K562 (cell line): ENCODE data around the gene BLOC1S3. TPM values are rescaled to one million over a fixed set of nuclear protein-coding genes. Genes with fewer than 3 reads are reported as not detected.
A peak's percentile ranks its signal among the peaks of the same experiment; 100 is the strongest.

Experiments
- BCL6 ChIP-seq: fragments of 250-450 bp; sonication (Bioruptor Pico); IDR thresholded peaks from 2 replicates; pipeline ENCODE4 v1.4.0; 2020
- CHD2 ChIP-seq: IDR thresholded peaks from 2 replicates; pipeline ENCODE4 v1.6.1; 2011; ENCODE audit warnings: low read depth, low read length
- DDX20 ChIP-seq: fragments of 450-650 bp; IDR thresholded peaks from 2 replicates; pipeline ENCODE4 v1.6.1; 2016; ENCODE audit warnings: missing genetic modification characterization, low read depth, mild to moderate bottlenecking, missing compliant biosample characterization, moderate library complexity
- HMG20B ChIP-seq: fragments of 250-450 bp; sonication (Bioruptor Pico); IDR thresholded peaks from 2 replicates; pipeline ENCODE4 v1.5.0; 2021; ENCODE audit warnings: mild to moderate bottlenecking
- HOXB6 ChIP-seq: fragments of 250-450 bp; sonication (Bioruptor Pico); IDR thresholded peaks from 2 replicates; pipeline ENCODE4 v1.5.1; 2022; ENCODE audit warnings: mild to moderate bottlenecking, borderline replicate concordance
- JUND ChIP-seq, 2 experiments: IDR thresholded peaks; 2 replicates in 1 of 2; 3 replicates in 1 of 2; pipeline ENCODE4 v1.6.1; 2011; ENCODE audit warnings: borderline replicate concordance in 2 of 2, low read depth in 2 of 2, low read length in 2 of 2, improper control_type of control experiment in 1 of 2, missing biosample characterization in 1 of 2, missing genetic modification characterization in 1 of 2, missing genetic modification reagents in 1 of 2
- NRF1 ChIP-seq, 2 experiments: fragments of 450-650 bp; IDR thresholded peaks in 1 of 2; conservative IDR thresholded peaks in 1 of 2; 2 replicates each; pipeline ENCODE4 v1.6.1; 2014; ENCODE audit warnings: mild to moderate bottlenecking in 2 of 2
- PCBP1 ChIP-seq: fragments of 200-400 bp; formaldehyde crosslinking; IDR thresholded peaks from 2 replicates; pipeline ENCODE4 v1.6.1; 2018; ENCODE audit warnings: mild to moderate bottlenecking, low read depth, low read length; ENCODE audit not compliant: poor library complexity, severe bottlenecking
- POLR2A ChIP-seq: fragments of 450-650 bp; conservative IDR thresholded peaks from 2 replicates; pipeline ENCODE4 v1.6.1; 2016
- TGIF2 ChIP-seq: sonication (generic); formaldehyde crosslinking; IDR thresholded peaks from 2 replicates; pipeline ENCODE4 v1.8.1; 2022; ENCODE audit warnings: mild to moderate bottlenecking, missing genetic modification reagents, moderate library complexity
- ZNF561 ChIP-seq: fragments of 450-650 bp; formaldehyde crosslinking; conservative IDR thresholded peaks from 2 replicates; pipeline ENCODE4 v1.4.0; 2020; ENCODE audit warnings: mild to moderate bottlenecking, moderate library complexity
- polyA plus RNA-seq, 8 experiments: library from polyadenylated mRNA; depleted of rRNA in 4 of 8; stranded (reverse) in 5 of 8; unstranded in 3 of 8; fragments of >200 nt; fragmentation: Nextera tagmentation in 2 of 8; fragmentation: Illumina TruSeq in 1 of 8; extraction: Ambion mirVana in 2 of 8; extraction: Trizol in 1 of 8; gene quantifications; 2 replicates each; pipeline versions ENCODE4 v1.2.1 to v1.2.3, GENCODE V29; 2011 to 2014; ENCODE audit warnings: inconsistent platforms in 1 of 8, missing spikeins in 1 of 8
- total RNA-seq, 7 experiments: library from RNA; depleted of rRNA in 6 of 7; stranded (reverse); fragments of >200 nt in 6 of 7; fragmentation: Illumina TruSeq in 2 of 7; extraction: Trizol in 2 of 7; gene quantifications; 2 replicates each; pipeline versions ENCODE4 v1.2.1 to v1.2.3, GENCODE V29; 2011 to 2021; ENCODE audit warnings: low replicate concordance in 1 of 7
- TF ChIP-seq, protein P1 (sequence below): sonication (generic); formaldehyde crosslinking; IDR thresholded peaks from 2 replicates; pipeline ENCODE4 v1.5.0; 2020; ENCODE audit warnings: missing genetic modification reagents
- TF ChIP-seq, protein P2 (sequence below): fragments of 450-650 bp; conservative IDR thresholded peaks from 2 replicates; pipeline ENCODE4 v1.6.1; 2016; ENCODE audit warnings: missing genetic modification characterization, low read depth, mild to moderate bottlenecking, control low read depth, missing compliant biosample characterization
- TF ChIP-seq, protein P3 (sequence below): fragments of 450-650 bp; IDR thresholded peaks from 2 replicates; pipeline ENCODE4 v1.6.1; 2016; ENCODE audit warnings: antibody characterized with exemption
- TF ChIP-seq, protein P4 (sequence below): sonication (generic); formaldehyde crosslinking; IDR thresholded peaks from 2 replicates; pipeline ENCODE4 v1.8.0; 2022; ENCODE audit warnings: mild to moderate bottlenecking, missing genetic modification reagents
- TF ChIP-seq, protein P5 (sequence below): fragments of 250-450 bp; sonication (Bioruptor Pico); IDR thresholded peaks from 2 replicates; pipeline ENCODE4 v1.4.0; 2020; ENCODE audit warnings: mild to moderate bottlenecking, moderate library complexity, borderline replicate concordance
- TF ChIP-seq, protein P6 (sequence below): conservative IDR thresholded peaks from 2 replicates; pipeline ENCODE4 v1.6.1; 2011; ENCODE audit warnings: low read depth, mild to moderate bottlenecking, low read length; ENCODE audit not compliant: control insufficient read depth
- TF ChIP-seq, protein P7 (sequence below): fragments of 250-450 bp; sonication (Bioruptor Pico); IDR thresholded peaks from 2 replicates; pipeline ENCODE4 v1.4.0; 2020

Gene BLOC1S3
- total and polyA plus RNA-seq, 9 of the 15 experiments (the other 6 are each of a cell fraction or from before 2014, with no cell fraction given) = 3.9 to 20.2 (median 10.4) TPM

DNA sequence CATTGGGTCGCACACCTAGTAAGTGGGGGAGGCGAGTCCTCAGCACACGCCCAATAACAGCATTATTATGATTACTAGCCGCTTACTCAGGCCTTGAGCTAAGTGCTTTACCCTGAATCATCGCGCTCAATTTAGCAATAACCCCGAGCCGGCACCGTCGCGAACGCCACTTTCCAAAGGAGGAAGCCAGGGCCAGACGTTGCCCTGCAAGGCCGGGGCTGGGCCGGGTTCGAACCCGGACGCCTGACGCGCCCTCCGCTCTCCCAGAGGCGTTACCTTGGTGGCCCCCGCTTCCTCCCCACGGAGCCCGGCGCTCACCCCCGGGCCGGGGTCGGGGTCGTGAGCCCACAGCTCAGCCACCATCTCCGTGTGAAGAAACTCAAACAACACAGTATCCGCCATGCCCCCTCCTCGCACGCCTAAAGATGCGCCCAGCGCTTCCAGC, 745 bp upstream of the BLOC1S3 start, which contains the start of gene TRAPPC6A (continued):
- TF ChIP-seq JUND (IDR thresholded peaks at IDR 0.05; ENCODE audit: borderline replicate concordance, low read depth, low read length) (no peak), JUND (tag; IDR thresholded peaks at IDR 0.05; ENCODE audit: borderline replicate concordance, low read depth, low read length) (no peak), TGIF2 (no peak), NRF1 (conservative IDR thresholded peaks at IDR 0.05 in 1 of 2, IDR thresholded peaks at IDR 0.05 in 1 of 2) (no peak), BCL6 (CRISPR knock-in tag) (no peak), HMG20B (no peak), CHD2 (no peak; the same call in 1 of the 2 replicates), POLR2A (peak; percentile 67), PCBP1 (peak; percentile 43), HOXB6 (CRISPR knock-in tag) (no peak), ZNF561 (CRISPR knock-in tag) (no peak), DDX20 (no peak)
- TF ChIP-seq, protein P1, sequence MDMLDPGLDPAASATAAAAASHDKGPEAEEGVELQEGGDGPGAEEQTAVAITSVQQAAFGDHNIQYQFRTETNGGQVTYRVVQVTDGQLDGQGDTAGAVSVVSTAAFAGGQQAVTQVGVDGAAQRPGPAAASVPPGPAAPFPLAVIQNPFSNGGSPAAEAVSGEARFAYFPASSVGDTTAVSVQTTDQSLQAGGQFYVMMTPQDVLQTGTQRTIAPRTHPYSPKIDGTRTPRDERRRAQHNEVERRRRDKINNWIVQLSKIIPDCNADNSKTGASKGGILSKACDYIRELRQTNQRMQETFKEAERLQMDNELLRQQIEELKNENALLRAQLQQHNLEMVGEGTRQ = no peak
- TF ChIP-seq, protein P2, sequence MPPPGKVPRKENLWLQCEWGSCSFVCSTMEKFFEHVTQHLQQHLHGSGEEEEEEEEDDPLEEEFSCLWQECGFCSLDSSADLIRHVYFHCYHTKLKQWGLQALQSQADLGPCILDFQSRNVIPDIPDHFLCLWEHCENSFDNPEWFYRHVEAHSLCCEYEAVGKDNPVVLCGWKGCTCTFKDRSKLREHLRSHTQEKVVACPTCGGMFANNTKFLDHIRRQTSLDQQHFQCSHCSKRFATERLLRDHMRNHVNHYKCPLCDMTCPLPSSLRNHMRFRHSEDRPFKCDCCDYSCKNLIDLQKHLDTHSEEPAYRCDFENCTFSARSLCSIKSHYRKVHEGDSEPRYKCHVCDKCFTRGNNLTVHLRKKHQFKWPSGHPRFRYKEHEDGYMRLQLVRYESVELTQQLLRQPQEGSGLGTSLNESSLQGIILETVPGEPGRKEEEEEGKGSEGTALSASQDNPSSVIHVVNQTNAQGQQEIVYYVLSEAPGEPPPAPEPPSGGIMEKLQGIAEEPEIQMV (tag) = no peak
- TF ChIP-seq, protein P3, sequence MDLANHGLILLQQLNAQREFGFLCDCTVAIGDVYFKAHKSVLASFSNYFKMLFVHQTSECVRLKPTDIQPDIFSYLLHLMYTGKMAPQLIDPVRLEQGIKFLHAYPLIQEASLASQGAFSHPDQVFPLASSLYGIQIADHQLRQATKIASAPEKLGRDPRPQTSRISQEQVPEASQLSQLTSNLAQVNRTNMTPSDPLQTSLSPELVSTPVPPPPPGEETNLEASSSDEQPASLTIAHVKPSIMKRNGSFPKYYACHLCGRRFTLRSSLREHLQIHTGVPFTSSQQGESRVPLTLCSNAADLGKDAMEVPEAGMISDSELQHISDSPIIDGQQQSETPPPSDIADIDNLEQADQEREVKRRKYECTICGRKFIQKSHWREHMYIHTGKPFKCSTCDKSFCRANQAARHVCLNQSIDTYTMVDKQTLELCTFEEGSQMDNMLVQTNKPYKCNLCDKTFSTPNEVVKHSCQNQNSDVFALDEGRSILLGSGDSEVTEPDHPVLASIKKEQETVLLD = no peak
- TF ChIP-seq, protein P4, sequence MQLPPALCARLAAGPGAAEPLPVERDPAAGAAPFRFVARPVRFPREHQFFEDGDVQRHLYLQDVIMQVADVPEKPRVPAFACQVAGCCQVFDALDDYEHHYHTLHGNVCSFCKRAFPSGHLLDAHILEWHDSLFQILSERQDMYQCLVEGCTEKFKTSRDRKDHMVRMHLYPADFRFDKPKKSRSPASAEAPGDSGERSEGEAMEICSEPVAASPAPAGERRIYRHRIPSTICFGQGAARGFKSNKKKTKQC (CRISPR knock-in tag) = no peak; the same call in none of the 2 replicates
- TF ChIP-seq, protein P5, sequence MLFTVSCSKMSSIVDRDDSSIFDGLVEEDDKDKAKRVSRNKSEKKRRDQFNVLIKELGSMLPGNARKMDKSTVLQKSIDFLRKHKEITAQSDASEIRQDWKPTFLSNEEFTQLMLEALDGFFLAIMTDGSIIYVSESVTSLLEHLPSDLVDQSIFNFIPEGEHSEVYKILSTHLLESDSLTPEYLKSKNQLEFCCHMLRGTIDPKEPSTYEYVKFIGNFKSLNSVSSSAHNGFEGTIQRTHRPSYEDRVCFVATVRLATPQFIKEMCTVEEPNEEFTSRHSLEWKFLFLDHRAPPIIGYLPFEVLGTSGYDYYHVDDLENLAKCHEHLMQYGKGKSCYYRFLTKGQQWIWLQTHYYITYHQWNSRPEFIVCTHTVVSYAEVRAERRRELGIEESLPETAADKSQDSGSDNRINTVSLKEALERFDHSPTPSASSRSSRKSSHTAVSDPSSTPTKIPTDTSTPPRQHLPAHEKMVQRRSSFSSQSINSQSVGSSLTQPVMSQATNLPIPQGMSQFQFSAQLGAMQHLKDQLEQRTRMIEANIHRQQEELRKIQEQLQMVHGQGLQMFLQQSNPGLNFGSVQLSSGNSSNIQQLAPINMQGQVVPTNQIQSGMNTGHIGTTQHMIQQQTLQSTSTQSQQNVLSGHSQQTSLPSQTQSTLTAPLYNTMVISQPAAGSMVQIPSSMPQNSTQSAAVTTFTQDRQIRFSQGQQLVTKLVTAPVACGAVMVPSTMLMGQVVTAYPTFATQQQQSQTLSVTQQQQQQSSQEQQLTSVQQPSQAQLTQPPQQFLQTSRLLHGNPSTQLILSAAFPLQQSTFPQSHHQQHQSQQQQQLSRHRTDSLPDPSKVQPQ = no peak
- TF ChIP-seq, protein P6, sequence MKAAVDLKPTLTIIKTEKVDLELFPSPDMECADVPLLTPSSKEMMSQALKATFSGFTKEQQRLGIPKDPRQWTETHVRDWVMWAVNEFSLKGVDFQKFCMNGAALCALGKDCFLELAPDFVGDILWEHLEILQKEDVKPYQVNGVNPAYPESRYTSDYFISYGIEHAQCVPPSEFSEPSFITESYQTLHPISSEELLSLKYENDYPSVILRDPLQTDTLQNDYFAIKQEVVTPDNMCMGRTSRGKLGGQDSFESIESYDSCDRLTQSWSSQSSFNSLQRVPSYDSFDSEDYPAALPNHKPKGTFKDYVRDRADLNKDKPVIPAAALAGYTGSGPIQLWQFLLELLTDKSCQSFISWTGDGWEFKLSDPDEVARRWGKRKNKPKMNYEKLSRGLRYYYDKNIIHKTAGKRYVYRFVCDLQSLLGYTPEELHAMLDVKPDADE = 0 out of 2 replicates have a peak, but pooled peaks have one; percentile 21
- TF ChIP-seq, protein P7, sequence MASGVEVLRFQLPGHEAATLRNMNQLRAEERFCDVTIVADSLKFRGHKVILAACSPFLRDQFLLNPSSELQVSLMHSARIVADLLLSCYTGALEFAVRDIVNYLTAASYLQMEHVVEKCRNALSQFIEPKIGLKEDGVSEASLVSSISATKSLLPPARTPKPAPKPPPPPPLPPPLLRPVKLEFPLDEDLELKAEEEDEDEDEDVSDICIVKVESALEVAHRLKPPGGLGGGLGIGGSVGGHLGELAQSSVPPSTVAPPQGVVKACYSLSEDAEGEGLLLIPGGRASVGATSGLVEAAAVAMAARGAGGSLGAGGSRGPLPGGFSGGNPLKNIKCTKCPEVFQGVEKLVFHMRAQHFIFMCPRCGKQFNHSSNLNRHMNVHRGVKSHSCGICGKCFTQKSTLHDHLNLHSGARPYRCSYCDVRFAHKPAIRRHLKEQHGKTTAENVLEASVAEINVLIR = no peak
